Stimulated activated naive CD8-positive, alpha-beta T cell treated with anti-CD3 and anti-CD28 coated beads, Interleukin-15, amount 100 ng/mL, for 72 hours (primary cell): ENCODE results near the gene ZNF32.

ENCODE experiments used
- ATAC-seq: fragments of 150-1000 bp; cut with Tn5 transposase; 2 replicates; pipeline ENCODE4 v1.10.0; 2021; ENCODE audit warnings: mild to moderate bottlenecking, moderate library complexity
- DNase-seq, 2 donors: peaks; one replicate each; pipeline ENCODE4 v3.0.0; 2021 to 2022
- H3K27ac Mint-ChIP-seq, 2 donors: one replicate each; pipeline ENCODE4 v1.8.0; 2022; ENCODE audit warnings: mild to moderate bottlenecking in 2 of 2, mixed read lengths in 2 of 2, moderate library complexity in 2 of 2
- H3K27me3 Mint-ChIP-seq: one replicate; pipeline ENCODE4 v1.8.0; 2022; ENCODE audit warnings: mixed read lengths
- H3K4me1 Mint-ChIP-seq: one replicate; pipeline ENCODE4 v1.8.0; 2022; ENCODE audit warnings: mild to moderate bottlenecking, mixed read lengths
- H3K4me3 Mint-ChIP-seq, 2 donors: one replicate each; pipeline ENCODE4 v1.8.0; 2022; ENCODE audit warnings: mild to moderate bottlenecking in 2 of 2, mixed read lengths in 2 of 2, moderate library complexity in 1 of 2
- H3K9me3 Mint-ChIP-seq, 2 donors: one replicate each; pipeline ENCODE4 v1.8.0; 2022; ENCODE audit warnings: mixed read lengths in 2 of 2

The ZNF32 gene, protein sequence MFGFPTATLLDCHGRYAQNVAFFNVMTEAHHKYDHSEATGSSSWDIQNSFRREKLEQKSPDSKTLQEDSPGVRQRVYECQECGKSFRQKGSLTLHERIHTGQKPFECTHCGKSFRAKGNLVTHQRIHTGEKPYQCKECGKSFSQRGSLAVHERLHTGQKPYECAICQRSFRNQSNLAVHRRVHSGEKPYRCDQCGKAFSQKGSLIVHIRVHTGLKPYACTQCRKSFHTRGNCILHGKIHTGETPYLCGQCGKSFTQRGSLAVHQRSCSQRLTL

DNA sequence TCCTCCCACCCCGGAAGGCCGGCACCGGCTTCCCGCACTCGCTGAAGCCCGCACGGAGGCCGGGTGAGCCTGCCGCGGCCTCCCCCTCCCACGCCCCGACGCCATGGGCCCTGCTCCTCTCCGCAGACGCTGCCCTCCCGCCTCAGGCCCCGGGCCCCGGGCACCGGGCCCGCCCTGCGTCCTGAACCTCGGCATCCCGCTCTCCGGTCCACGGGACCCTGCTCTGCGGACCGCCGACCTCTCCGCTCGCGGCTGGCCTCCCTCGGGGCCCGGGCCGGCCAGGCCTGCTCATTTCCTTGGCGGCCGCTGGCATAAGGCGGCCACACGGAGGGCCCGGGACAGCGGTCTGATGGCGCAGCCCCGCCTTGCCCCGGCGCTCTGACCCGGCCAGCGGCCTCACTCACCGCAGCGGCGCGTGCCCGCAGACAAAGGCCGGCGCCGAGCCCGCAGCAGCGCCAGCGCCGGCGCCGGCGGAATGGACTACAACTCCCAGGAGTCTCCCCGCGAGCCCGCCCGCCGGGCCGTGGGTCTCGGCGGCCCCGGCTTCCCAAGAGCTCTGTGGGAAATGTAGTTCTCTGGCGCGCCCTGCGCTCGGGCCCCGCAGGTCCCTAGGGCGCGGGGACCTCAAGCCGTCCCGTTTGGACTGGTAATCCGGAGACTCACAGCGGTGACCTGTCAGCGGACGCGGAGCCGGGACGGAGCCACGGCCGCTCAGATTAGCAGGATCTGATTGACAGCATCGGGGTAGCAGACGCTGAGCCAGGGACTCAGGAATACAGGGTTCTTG is at the start of gene ZNF32:
Gene ZNF32, minus strand, starts transcription at position 484 of the 787 bp plus-strand sequence. CDS start 2,748 bp downstream, outside the sequence.
- no peaks in the 10 kb centered on the region for H3K27me3 Mint-ChIP-seq

DNA sequence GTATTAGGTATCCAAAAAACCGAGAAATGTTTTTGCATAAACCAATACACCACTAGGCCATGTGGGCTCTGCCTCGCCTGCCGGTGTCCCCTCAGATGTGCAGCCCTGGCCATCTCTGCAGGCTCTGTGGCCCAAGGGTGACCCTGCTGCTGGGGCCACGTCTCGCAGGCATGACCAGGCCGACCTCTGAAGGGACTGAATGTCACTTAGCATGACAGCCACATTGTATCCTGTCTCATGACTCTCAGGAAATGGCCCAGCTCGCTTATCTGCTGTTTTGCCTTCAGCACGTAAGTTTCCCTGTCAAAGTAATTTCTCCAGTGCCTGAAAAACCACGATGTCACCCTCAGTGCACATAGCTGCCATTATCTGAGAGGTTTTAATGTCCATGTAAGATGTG is 49.5 kb upstream of the ZNF32 start:
- H3K4me1 Mint-ChIP-seq = no peaks in the 10 kb centered on the region
- no peak overlapping the region for H3K4me3 Mint-ChIP-seq
- peaks cover 8% of the 10 kb centered on the region for H3K27me3 Mint-ChIP-seq
- DNase-seq (no peak), ATAC-seq (no peak)
- H3K27ac Mint-ChIP-seq = no peak overlapping the region
- no peaks in the 10 kb centered on the region for H3K9me3 Mint-ChIP-seq

More for the DNA sequence above, at the start of gene ZNF32:
- Mint-ChIP-seq H3K4me3 (peak within 1 kb of the TSS; percentile 96 to 99), H3K9me3 (peaks cover 27 to 31% of the 10 kb centered on the region in 2 donors), H3K27ac (peak within 1 kb of the TSS; percentile 97), H3K4me1 (peaks cover 17% of the 10 kb centered on the region)
- ATAC-seq = peak; percentile 97
- DNase-seq = peak; percentile 83 to 84

DNA sequence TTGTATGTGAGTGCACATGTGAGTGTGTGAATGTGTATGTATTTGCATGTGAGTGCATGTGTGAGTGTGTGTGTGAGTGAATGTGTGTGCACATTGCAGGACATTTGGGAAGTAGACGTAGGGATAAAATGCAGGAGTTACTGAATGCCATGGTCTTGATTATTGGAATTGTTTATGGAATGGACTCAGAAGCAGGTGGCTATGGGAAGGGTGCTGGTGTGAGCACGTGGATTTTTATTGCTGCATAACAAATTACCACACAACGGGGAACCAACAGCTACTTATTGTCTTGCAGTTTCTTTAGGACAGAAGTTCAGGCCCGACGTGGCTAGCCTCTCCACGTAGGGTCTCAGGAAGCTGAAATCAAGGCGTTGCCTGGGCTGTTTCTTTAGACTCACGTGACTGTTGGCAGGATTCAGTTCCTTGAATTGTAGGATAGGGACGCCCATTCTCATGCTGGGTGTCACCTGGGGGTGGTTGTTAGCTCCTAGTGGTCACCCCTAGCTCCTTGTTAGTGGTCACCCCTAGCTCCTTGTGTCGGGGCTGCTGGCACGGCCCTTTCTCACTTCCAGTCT is 48.3 kb upstream of the ZNF32 start:
- Mint-ChIP-seq H3K4me1 (no peaks in the 10 kb centered on the region), H3K4me3 (no peak overlapping the region), H3K27me3 (peaks cover 19% of the 10 kb centered on the region), H3K27ac (no peak overlapping the region), H3K9me3 (no peaks in the 10 kb centered on the region)
- DNase-seq (no peak), ATAC-seq (no peak)

DNA sequence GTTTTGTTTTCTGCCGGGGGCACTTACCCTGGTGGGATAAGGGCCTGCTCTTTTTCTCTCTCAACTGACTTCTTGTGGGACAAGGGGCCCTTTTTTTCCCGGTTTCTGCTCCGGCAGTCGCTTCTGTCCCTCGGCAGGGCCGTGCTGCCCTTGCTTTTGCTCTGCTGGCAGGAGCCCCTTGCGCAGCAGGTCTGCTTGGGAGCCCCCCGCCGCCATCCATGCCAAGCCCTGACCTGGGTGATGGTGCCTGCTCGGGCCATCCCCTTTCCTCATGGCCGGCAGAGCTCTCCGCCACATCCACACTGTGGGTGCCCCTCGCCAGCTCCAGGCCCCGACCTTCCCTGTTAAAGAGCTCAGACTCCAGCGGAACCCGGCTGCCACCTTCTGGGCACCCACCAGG is 47.0 kb upstream of the ZNF32 start:
- Mint-ChIP-seq H3K4me3 (no peak overlapping the region), H3K9me3 (no peaks in the 10 kb centered on the region), H3K27ac (no peak overlapping the region), H3K27me3 (peaks cover 32% of the 10 kb centered on the region), H3K4me1 (no peaks in the 10 kb centered on the region)
- ATAC-seq = peak; percentile 18
- no peak for DNase-seq

DNA sequence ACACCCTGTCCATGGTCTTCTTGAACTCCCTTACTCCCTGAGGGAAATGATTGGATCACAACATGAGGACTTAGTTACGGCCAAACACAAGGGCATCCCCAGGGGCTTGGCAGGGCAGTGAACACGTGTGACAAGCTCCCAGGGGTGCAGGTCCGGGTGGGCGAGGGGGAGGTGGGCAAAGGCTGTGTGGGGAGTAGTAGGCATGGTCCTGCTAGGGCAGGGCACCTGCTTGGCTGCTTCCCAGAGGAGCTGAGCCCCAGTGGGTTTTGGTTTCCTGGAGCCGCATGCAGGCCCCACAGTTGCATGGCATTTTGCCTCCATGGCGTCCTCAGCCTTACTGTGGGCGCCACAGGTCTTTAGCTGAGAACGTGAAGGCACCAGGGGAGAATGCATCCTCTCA is 46.6 kb upstream of the ZNF32 start:
- Mint-ChIP-seq H3K4me1 (peaks cover 3% of the 10 kb centered on the region), H3K9me3 (no peaks in the 10 kb centered on the region), H3K4me3 (no peak overlapping the region), H3K27ac (no peak overlapping the region), H3K27me3 (peaks cover 36% of the 10 kb centered on the region)
- no peak for ATAC-seq
- DNase-seq = no peak

DNA sequence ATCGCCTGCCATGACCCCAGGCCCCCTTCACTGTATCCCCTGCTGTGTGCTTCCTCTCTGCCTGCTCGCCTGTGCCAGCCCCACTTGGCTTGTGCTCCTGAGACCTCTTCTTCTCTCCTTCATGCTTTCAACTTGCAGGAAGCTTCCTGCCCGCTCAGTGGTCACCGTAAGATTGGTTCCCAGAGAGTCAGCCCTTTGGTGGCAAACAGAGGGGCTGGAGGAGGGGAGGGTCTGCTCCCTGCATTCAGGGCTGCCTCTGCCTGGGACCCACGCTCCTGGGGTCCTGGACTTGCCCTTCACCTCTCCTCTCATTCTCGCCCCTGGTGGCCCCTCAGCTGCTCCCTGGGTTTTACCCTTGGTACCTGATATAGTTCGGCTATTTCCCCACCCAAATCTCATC is 45.8 kb upstream of the ZNF32 start:
- Mint-ChIP-seq H3K27me3 (peaks cover 41% of the 10 kb centered on the region), H3K9me3 (no peaks in the 10 kb centered on the region), H3K27ac (no peak overlapping the region), H3K4me3 (no peak overlapping the region), H3K4me1 (peaks cover 10% of the 10 kb centered on the region)
- ATAC-seq = no peak
- DNase-seq = no peak

DNA sequence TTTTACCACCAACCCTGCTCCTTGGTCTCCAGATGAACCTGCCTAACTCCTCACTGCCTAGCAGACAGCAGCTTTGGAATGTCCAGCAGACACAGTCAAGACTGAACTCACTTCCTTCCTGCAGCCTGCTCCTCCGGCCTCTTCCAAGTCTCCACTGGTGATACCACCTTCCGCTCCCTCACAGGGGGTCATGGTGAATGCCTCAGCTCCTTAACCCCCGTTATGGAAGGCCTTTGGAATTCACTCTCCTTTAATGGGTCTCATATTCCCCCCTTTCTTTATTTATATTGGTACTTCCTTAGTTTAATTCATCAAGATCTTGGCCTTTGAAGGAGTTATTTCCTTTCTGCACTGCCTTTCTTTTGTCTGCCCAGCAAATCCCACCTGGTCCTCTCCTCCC is 44.9 kb upstream of the ZNF32 start:
- Mint-ChIP-seq H3K9me3 (no peaks in the 10 kb centered on the region), H3K27ac (no peak overlapping the region), H3K27me3 (peaks cover 47% of the 10 kb centered on the region), H3K4me1 (peaks cover 19% of the 10 kb centered on the region), H3K4me3 (no peak overlapping the region)
- DNase-seq = no peak
- ATAC-seq = no peak

DNA sequence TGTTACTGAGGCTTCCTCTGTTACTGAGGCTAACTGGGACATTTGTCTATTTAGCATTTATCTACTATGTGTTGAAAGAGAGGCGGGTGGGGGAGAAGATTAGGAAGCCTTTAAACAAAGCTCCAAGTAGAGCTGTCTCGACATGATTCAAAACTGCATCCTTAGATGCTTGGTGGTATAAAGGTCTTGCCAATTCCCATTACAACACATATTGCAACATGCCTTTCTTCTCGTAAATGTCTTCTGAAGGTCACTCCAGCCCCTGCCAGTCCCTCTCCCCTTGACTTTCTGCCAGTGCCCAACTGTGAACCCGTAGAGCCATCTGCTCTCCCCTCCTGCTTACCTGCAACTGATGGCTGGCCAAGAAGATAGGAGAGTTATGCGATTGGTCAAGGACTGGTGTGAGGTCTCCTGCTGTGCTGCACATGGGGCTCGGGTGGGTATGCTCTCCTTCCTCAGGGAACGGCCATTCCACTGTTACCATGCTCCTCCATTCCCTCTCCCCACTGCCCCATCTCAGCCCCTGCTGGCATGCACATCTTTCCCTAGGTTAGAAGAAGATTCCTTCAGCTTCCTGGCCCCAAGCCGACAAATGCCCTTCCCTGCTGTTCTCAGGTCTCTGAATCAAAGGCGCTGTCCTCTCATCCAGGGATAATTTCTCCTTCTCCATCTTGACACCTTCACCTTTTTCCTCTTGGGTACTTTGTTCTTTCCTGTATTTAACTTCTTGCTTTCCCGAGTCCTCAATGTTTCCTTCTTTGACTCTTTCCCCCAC is 43.6 kb upstream of the ZNF32 start:
- Mint-ChIP-seq H3K27ac (no peak overlapping the region), H3K4me1 (peaks cover 22% of the 10 kb centered on the region), H3K9me3 (no peaks in the 10 kb centered on the region), H3K27me3 (peaks cover 59% of the 10 kb centered on the region), H3K4me3 (no peak overlapping the region)
- no peak for ATAC-seq
- no peak for DNase-seq

DNA sequence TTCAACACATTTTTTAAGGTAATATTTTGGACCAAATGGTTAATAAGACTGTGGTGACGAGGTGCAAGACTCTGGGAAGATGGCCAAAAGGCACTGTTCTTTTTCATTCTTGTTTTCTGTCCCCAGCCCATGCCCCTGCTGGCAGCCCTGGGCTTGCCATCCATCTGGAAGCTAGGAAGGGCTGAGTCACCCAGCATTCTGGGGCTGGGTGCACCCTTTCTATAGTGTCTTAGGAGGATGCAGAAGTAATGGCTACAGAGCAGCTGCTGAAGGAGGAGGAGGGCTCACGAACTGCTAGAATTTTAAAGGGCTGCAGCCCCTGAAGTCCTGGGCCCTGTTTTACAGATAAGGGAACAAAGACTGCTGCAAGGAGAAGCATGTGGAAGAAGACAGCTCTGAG is 42.8 kb upstream of the ZNF32 start:
- Mint-ChIP-seq H3K4me1 (peaks cover 22% of the 10 kb centered on the region), H3K27ac (no peak overlapping the region), H3K9me3 (no peaks in the 10 kb centered on the region), H3K27me3 (peaks cover 67% of the 10 kb centered on the region), H3K4me3 (no peak overlapping the region)
- ATAC-seq = no peak
- DNase-seq = no peak

DNA sequence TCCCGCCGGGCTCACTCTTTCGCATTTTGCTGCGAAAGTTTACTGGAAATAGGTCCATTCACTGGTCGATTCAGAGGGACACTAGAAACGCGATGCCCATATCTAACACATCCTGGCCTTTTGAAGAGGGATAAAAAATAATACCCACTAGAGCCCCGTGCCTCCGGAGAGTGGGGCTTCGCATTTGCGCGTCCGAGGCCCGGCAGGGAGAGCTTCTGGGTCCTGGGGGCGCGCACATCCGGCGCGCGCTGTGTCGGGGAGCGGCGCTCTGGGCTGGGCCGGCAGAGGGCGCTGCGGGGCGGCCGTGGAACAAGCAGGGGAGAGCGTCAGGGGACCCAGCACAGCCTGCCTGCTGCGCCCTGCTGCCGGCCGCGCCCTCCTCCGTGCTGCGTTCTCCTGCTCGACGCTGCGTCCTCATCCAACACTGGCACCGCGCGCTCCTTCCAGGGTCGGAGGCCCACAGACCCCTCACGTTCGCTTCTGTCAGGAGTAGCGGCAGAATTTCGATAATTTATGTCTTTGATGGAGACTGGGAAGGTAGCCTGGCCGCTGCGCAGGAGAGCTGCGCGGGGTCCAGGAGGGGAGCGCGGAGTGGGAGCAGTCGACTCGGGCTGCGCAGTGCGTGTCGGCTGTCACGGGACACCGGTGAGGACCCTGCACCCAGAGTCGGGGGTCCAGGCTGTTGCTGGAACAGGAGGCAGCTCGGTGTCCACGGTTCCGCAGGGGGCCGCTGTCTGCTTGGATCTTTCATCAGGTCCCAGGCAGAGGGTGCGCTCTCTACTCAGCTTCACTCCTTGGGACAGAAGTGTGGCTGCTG is 41.5 kb upstream of the ZNF32 start:
- Mint-ChIP-seq H3K27ac (peak overlapping the region; percentile 16 to 91), H3K9me3 (no peaks in the 10 kb centered on the region), H3K4me3 (peak overlapping the region; percentile 87 to 90), H3K27me3 (peaks cover 67% of the 10 kb centered on the region), H3K4me1 (peaks cover 22% of the 10 kb centered on the region)
- ATAC-seq (peak; percentile 97), DNase-seq (peak; percentile 86 to 91)

DNA sequence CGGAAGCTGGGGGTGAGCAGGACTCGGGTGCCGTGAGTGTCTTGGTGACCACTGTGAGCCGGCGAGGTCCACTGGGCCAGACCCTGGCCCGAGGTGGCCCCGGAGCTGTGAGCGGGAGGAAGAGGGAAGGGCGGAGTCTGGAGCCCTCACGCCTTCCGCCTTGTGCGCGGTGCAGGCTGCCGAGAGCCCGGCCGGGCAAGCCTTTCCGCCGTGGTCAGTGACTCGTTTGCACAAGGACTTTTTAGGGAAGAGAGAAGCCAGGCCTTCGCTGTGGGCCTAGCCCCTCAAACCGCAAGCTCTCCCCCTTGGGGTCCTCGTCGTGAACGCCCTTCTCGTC is 40.9 kb upstream of the ZNF32 start:
- ATAC-seq = peak; percentile 74
- peak in 1 of 2 donors; percentile 48 for DNase-seq
- H3K4me1 Mint-ChIP-seq = peaks cover 22% of the 10 kb centered on the region
- peak overlapping the region; percentile 87 to 90 for H3K4me3 Mint-ChIP-seq
- peak overlapping the region; percentile 16 to 91 for H3K27ac Mint-ChIP-seq
- H3K9me3 Mint-ChIP-seq = no peaks in the 10 kb centered on the region
- H3K27me3 Mint-ChIP-seq = peaks cover 67% of the 10 kb centered on the region

DNA sequence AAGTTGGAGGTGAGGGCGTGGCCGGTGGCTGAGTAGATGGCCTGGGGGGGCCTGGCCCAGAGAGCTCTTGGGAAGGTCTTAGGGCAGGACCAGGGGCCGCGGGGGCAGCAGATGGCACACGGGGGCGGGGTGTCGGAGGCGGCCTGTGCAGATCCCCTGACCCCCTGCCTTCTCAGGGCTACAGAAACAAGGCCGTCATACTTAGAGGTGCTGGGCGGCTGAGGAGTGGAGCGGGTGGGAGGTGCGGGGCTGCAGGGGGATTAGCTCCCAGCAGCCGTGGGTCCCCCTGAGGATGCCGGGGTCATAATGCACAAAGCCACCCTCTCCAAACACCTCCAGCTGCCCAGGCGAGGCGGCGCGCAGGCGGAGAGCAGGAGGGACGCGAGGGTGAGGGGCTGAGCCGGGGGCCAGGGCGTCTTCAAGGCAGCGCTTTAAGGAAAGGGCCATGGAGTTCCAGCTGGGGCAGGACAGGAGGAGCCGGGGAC is 40.4 kb upstream of the ZNF32 start:
- Mint-ChIP-seq H3K9me3 (no peaks in the 10 kb centered on the region), H3K4me1 (peaks cover 22% of the 10 kb centered on the region), H3K27ac (no peak overlapping the region), H3K27me3 (peaks cover 67% of the 10 kb centered on the region), H3K4me3 (peak overlapping the region; percentile 87 to 90)
- ATAC-seq (no peak), DNase-seq (no peak)

DNA sequence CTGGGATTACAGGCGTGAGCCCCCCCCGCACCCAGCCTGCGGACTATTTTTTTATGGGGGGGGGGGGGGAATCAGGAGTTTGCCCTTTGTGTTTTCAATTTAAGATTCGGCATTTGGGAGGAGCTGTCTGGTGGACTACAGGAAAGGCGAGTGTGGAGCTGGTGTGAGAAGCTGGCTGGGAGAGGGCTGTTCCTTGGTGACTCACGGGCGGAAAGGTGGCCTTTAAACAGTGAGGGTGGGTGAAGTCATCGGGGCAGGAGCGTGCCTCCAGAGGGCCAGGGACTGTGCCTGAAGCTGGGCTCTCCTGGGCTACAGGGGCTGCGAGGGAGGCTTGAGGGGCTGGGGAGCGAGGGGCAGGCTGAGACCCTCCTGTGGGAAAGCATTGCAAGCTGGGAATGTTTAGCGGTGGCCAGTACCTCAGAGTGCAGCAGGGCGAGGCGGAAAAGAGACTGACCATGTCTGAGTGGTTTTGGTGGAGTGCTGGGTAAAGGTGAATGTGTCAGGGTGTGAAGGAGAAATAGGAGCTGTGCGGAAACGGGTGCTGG is 39.7 kb upstream of the ZNF32 start:
- peaks cover 22% of the 10 kb centered on the region for H3K4me1 Mint-ChIP-seq
- ATAC-seq = no peak
- DNase-seq = no peak
- H3K27ac Mint-ChIP-seq = peak overlapping the region in 1 of 2 donors; percentile 13
- peak overlapping the region; percentile 46 to 58 for H3K4me3 Mint-ChIP-seq
- peaks cover 67% of the 10 kb centered on the region for H3K27me3 Mint-ChIP-seq
- no peaks in the 10 kb centered on the region for H3K9me3 Mint-ChIP-seq

DNA sequence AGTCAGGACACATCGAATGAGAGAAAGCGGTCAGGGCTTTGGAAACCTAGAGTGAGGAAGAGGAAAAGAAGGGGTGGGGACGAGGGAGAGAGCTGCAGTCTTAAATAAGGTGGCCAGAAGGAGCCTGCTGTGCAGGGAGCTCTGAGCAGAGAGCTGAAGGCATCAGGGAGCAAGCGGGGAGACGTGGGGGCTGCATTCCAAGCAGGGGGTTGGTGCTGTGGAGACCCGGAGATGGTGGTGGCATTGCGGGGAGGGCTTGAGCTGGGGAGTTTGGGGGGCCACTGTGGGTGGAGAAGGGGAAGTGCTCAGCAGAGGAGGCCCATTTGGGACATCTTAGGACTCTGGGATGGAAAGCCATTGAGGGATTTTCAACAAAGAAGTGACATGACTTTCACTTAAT is 38.7 kb upstream of the ZNF32 start:
- Mint-ChIP-seq H3K27ac (no peak overlapping the region), H3K4me3 (no peak overlapping the region), H3K9me3 (no peaks in the 10 kb centered on the region), H3K27me3 (peaks cover 67% of the 10 kb centered on the region), H3K4me1 (peaks cover 22% of the 10 kb centered on the region)
- DNase-seq (no peak), ATAC-seq (no peak)
